Epithelial cell of umbilical artery (primary cell): ENCODE measurements around the gene HOXC4. TPM values are rescaled to one million over a fixed set of nuclear protein-coding genes. Genes with fewer than 3 reads are reported as not detected.

Source experiments
- total RNA-seq: library from RNA; depleted of rRNA; stranded (reverse); fragments of >200 nt; gene quantifications from 2 replicates; pipeline ENCODE4 v1.2.3, GENCODE V29; 2014

Gene HOXC4
- not detected in 2 replicates for total RNA-seq

DNA sequence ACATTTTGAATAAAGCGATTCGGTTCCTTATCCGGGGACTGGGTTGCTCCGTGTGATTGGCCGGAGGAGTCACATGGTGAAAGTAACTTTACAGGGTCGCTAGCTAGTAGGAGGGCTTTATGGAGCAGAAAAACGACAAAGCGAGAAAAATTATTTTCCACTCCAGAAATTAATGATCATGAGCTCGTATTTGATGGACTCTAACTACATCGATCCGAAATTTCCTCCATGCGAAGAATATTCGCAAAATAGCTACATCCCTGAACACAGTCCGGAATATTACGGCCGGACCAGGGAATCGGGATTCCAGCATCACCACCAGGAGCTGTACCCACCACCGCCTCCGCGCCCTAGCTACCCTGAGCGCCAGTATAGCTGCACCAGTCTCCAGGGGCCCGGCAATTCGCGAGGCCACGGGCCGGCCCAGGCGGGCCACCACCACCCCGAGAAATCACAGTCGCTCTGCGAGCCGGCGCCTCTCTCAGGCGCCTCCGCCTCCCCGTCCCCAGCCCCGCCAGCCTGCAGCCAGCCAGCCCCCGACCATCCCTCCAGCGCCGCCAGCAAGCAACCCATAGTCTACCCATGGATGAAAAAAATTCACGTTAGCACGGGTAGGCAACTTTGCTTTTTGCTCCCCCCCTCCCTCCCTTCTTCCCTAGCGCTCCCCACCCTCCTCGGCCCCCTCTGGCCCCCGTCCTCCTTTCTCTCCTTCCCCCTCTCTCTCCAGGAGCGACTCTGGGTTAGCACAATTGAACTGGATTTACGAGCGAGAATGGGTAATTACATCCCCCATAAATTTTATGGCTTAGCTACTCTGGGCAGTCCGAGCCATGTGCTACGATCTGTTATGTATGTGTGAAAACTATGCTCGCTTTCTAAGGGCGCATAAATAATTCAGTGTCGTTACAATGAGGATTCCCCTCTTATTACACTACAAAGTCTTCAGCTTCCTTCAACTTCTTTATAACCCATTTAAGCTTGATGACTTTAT, at the start of gene HOXC4:
Gene HOXC4, plus strand, starts transcription at position 85 of the 991 bp plus-strand sequence. Its CDS starts 88 bp downstream, at position 173.

DNA sequence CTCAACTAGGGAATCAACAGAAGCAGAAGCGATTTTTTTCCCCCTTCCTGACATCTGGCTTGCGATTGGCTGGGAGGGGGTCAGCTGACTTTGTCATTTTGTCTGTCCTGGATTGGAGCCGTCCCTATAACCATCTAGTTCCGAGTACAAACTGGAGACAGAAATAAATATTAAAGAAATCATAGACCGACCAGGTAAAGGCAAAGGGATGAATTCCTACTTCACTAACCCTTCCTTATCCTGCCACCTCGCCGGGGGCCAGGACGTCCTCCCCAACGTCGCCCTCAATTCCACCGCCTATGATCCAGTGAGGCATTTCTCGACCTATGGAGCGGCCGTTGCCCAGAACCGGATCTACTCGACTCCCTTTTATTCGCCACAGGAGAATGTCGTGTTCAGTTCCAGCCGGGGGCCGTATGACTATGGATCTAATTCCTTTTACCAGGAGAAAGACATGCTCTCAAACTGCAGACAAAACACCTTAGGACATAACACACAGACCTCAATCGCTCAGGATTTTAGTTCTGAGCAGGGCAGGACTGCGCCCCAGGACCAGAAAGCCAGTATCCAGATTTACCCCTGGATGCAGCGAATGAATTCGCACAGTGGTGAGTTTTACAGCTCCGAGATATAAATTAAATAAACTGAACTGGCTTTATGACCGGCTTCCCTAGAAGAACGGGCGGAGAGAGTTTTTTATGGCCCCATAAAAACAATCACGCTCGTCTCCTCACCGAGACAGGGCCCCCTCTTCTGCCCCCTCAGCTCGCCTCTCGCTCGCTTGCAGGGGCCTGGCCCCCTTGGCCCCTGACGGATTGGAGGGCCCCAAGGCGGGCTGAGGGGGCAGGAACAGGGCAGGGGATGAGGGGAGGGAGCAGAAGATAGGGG, 25.1 kb upstream of the HOXC4 start, which contains the start of gene HOXC6:
Gene HOXC6, plus strand, starts transcription at position 127 of the 888 bp plus-strand sequence. Its CDS starts 82 bp downstream, at position 209.

DNA sequence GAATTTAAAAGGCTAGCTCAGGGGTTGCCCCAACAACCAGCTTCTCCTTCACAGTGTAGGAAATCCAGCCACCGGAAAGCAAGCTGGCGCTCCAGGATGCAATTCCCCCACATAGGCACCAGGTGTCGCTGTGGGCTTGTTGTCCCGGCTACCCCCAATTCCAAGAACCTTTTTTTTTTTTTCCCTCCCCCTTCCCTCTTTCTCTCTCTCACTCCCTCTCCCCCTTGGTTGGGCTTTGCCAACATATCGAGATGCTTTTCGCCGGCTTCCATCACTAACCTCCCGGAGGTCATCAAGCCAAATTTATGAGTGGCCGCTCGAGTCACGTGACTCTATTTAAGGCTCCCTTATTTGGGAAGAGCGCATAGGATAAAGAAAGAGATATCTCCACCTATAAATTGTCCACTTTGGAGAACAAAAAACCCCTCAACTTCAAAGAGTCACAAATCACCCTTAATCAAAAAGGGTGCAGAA, 21.0 kb upstream of the HOXC4 start, which contains the start of gene HOXC5:
Gene HOXC5, plus strand, starts transcription at position 424 of the 474 bp plus-strand sequence. CDS start 73 bp downstream, outside the sequence.

Other genes with a start within 250 kb of the HOXC4 start
- not detected in 2 replicates for gene HOXC13, start 115.0 kb upstream of the HOXC4 start, total RNA-seq
- not detected in 2 replicates for gene HOXC12, start 98.9 kb upstream of the HOXC4 start, total RNA-seq
- gene HOXC11, start 80.7 kb upstream of the HOXC4 start, total RNA-seq = not detected in 2 replicates
- under 0.01 TPM in 1 of 2 replicates, not detected in the other for gene HOTAIR, start 78.9 kb upstream of the HOXC4 start, total RNA-seq
- not detected in 2 replicates for gene HOXC10, start 68.7 kb upstream of the HOXC4 start, total RNA-seq
- not detected in 2 replicates for gene HOXC9, start 53.7 kb upstream of the HOXC4 start, total RNA-seq
- not detected in 2 replicates for gene HOXC8, start 44.9 kb upstream of the HOXC4 start, total RNA-seq
- not detected in 2 replicates for gene HOXC6, start 25.4 kb upstream of the HOXC4 start, total RNA-seq
- gene HOXC5, start 20.8 kb upstream of the HOXC4 start, total RNA-seq = not detected in 2 replicates
- 20.8 and 29.9 TPM in 2 replicates for gene SMUG1, start 135.2 kb downstream of the HOXC4 start, total RNA-seq
- gene CBX5, start 226.3 kb downstream of the HOXC4 start, total RNA-seq = 24.7 and 31.3 TPM in 2 replicates
- gene HNRNPA1, start 226.9 kb downstream of the HOXC4 start, total RNA-seq = 510 and 602 TPM in 2 replicates
- not detected in 2 replicates for gene NFE2, start 247.2 kb downstream of the HOXC4 start, total RNA-seq